DOHH2 (cell line): ENCODE data around the gene BRIP1.

Experiments used
- H3F3A ChIP-seq: fragments of 200-600 bp; sonication (generic), shearing (Covaris generic); 2 replicates; pipeline ENCODE4 v1.6.0; 2016; ENCODE audit warnings: antibody characterized with exemption, mild to moderate bottlenecking; ENCODE audit not compliant: control insufficient read depth, insufficient read depth
- H3K27ac ChIP-seq: fragments of 200-600 bp; sonication (generic); 2 replicates; pipeline ENCODE4 v1.5.1; 2014; ENCODE audit warnings: low read depth, mild to moderate bottlenecking, low read length, moderate library complexity
- H3K27me3 ChIP-seq: fragments of 200-600 bp; sonication (generic); 2 replicates; pipeline ENCODE4 v1.6.1; 2014; ENCODE audit warnings: mild to moderate bottlenecking, low read length, mixed read lengths; ENCODE audit not compliant: control insufficient read depth
- H3K36me3 ChIP-seq: fragments of 200-600 bp; sonication (generic); 2 replicates; pipeline ENCODE4 v1.6.1; 2014; ENCODE audit warnings: mild to moderate bottlenecking, low read length, moderate library complexity, mixed read lengths; ENCODE audit not compliant: control insufficient read depth
- H3K4me1 ChIP-seq: fragments of 200-600 bp; sonication (generic); 2 replicates; pipeline ENCODE4 v1.6.1; 2014; ENCODE audit warnings: mild to moderate bottlenecking, low read length, mixed read lengths; ENCODE audit not compliant: control insufficient read depth
- H3K4me2 ChIP-seq: fragments of 200-600 bp; sonication (generic); 2 replicates; pipeline ENCODE4 v1.6.0; 2014; ENCODE audit warnings: mild to moderate bottlenecking, low read length, moderate library complexity
- H3K4me3 ChIP-seq: fragments of 200-600 bp; sonication (generic); 2 replicates; pipeline ENCODE4 v1.5.1; 2014; ENCODE audit warnings: mild to moderate bottlenecking, low read length, mixed read lengths
- H3K79me2 ChIP-seq: fragments of 200-600 bp; sonication (generic); 2 replicates; pipeline ENCODE4 v1.6.1; 2014; ENCODE audit warnings: mild to moderate bottlenecking, low read length, mixed read lengths; ENCODE audit not compliant: control insufficient read depth
- H3K9me2 ChIP-seq: fragments of 200-600 bp; sonication (generic); replicated peaks from 2 replicates; pipeline ENCODE4 v1.6.1; 2014; ENCODE audit warnings: mild to moderate bottlenecking, low read length, mixed read lengths; ENCODE audit not compliant: control insufficient read depth
- H3K9me3 ChIP-seq: fragments of 200-600 bp; sonication (generic); 2 replicates; pipeline ENCODE4 v1.6.1; 2014; ENCODE audit warnings: antibody characterized with exemption, low read length, mixed read lengths; ENCODE audit not compliant: control insufficient read depth, insufficient read depth
- H4K20me1 ChIP-seq: fragments of 200-600 bp; sonication (generic); 2 replicates; pipeline ENCODE4 v1.6.0; 2014; ENCODE audit warnings: low read depth, mild to moderate bottlenecking, antibody characterized with exemption, low read length, moderate library complexity; ENCODE audit not compliant: control insufficient read depth, insufficient read depth
- CTCF ChIP-seq: fragments of 200-600 bp; sonication (generic); IDR thresholded peaks from one replicate; pipeline ENCODE4 v1.5.1; 2014; ENCODE audit warnings: antibody characterized with exemption, mild to moderate bottlenecking, low read depth, low read length; ENCODE audit not compliant: poor library complexity, severe bottlenecking
- EZH2phosphoT487 ChIP-seq: fragments of 200-600 bp; sonication (generic); IDR thresholded peaks from 2 replicates; pipeline ENCODE4 v1.6.1; 2017; ENCODE audit warnings: borderline replicate concordance, mild to moderate bottlenecking, antibody characterized with exemption, low read length, moderate library complexity, mixed read lengths

BRIP1 gene

GRCh38 chr17:61872099-61872498 is 8.8 kb upstream of the BRIP1 start:
- H3K27me3 ChIP-seq, result no peaks in the 10 kb centered on the region
- no peaks in the 10 kb centered on the region for H3K9me2 ChIP-seq
- H3K4me2 ChIP-seq, result no peak overlapping the region
- H3K27ac ChIP-seq, result no peak overlapping the region
- no peaks in the 10 kb centered on the region for H4K20me1 ChIP-seq
- TF ChIP-seq EZH2phosphoT487, result no peak
- TF ChIP-seq CTCF, result no peak
- peaks cover 70% of the 10 kb centered on the region for H3K36me3 ChIP-seq
- H3K4me1 ChIP-seq, result peaks cover 12% of the 10 kb centered on the region
- no peaks in the 10 kb centered on the region; the same call in 1 of the 2 replicates for H3F3A ChIP-seq
- no peaks in the 10 kb centered on the region for H3K79me2 ChIP-seq
- H3K4me3 ChIP-seq, result no peak overlapping the region
- H3K9me3 ChIP-seq, result no peaks in the 10 kb centered on the region

- Histone ChIP-seq H3K27ac (no peak overlapping the region), H3K9me3 (no peaks in the 10 kb centered on the region), H3K4me1 (peaks cover 3% of the 10 kb centered on the region), H3K79me2 (no peaks in the 10 kb centered on the region), H3K36me3 (peaks cover 59% of the 10 kb centered on the region), H3K9me2 (no peaks in the 10 kb centered on the region), H3K4me2 (no peak overlapping the region), H4K20me1 (no peaks in the 10 kb centered on the region), H3K4me3 (no peak overlapping the region), H3K27me3 (no peaks in the 10 kb centered on the region), H3F3A (peaks cover 9% of the 10 kb centered on the region; the same call in 1 of the 2 replicates)
- TF ChIP-seq EZH2phosphoT487 (no peak), CTCF (no peak)
Observed at GRCh38 chr17:61869138-61869537, 5.8 kb upstream of the BRIP1 start.

- peaks cover 8% of the 10 kb centered on the region for H3K4me1 ChIP-seq
- H3K27me3 ChIP-seq, result no peaks in the 10 kb centered on the region
- no peaks in the 10 kb centered on the region for H3K9me3 ChIP-seq
- no peak overlapping the region for H3K27ac ChIP-seq
- H3K4me2 ChIP-seq, result no peak overlapping the region
- TF ChIP-seq CTCF (no peak), EZH2phosphoT487 (no peak)
- H3F3A ChIP-seq, result peaks cover 9% of the 10 kb centered on the region; the same call in 1 of the 2 replicates
- no peak overlapping the region for H3K4me3 ChIP-seq
- peaks cover 56% of the 10 kb centered on the region for H3K36me3 ChIP-seq
- H3K79me2 ChIP-seq, result peaks cover 2% of the 10 kb centered on the region
- no peaks in the 10 kb centered on the region for H3K9me2 ChIP-seq
- H4K20me1 ChIP-seq, result no peaks in the 10 kb centered on the region
Observed at GRCh38 chr17:61868074-61868473, 4.7 kb upstream of the BRIP1 start.

GRCh38 chr17:61867033-61867432 is 3.7 kb upstream of the BRIP1 start:
- no peak for TF ChIP-seq EZH2phosphoT487
- TF ChIP-seq CTCF, result no peak
- Histone ChIP-seq H3K4me2 (no peak overlapping the region), H4K20me1 (no peaks in the 10 kb centered on the region), H3K79me2 (peaks cover 12% of the 10 kb centered on the region), H3K4me1 (peaks cover 8% of the 10 kb centered on the region), H3K9me3 (no peaks in the 10 kb centered on the region), H3K27ac (no peak overlapping the region), H3K36me3 (peaks cover 60% of the 10 kb centered on the region), H3K9me2 (no peaks in the 10 kb centered on the region), H3K4me3 (no peak overlapping the region), H3K27me3 (no peaks in the 10 kb centered on the region), H3F3A (peaks cover 13% of the 10 kb centered on the region; the same call in 1 of the 2 replicates)
